Gastrocnemius medialis (tissue), 4 donors: Measurements from ENCODE around the gene SPC24. TPM values are rescaled to one million over a fixed set of nuclear protein-coding genes. Genes with fewer than 3 reads are reported as not detected.
A peak's percentile ranks its signal among the peaks of the same experiment; 100 is the strongest.

Experiments
- ATAC-seq, 2 donors: fragments of 150-250 bp; one replicate each; pipeline ENCODE4 v1.9.1; 2016
- DNase-seq, 2 donors: peaks; one replicate each; pipeline ENCODE4 v3.0.0-alpha.2; 2019
- H3K27ac ChIP-seq, 4 donors: fragments of 200-600 bp; sonication (generic); 1 replicate in 1 of 4; 2 replicates in 3 of 4; pipeline ENCODE4 v1.5.1; 2016 to 2018; ENCODE audit warnings: mild to moderate bottlenecking in 2 of 4, moderate library complexity in 1 of 4
- H3K27me3 ChIP-seq, 3 donors: fragments of 200-600 bp; sonication (generic) in 2 of 3; 1 replicate in 1 of 3; 2 replicates in 2 of 3; pipeline versions ENCODE4 v1.5.1 to v1.6.0; 2016 to 2019; ENCODE audit warnings: mild to moderate bottlenecking in 1 of 3, moderate library complexity in 1 of 3
- H3K36me3 ChIP-seq, 2 donors: fragments of 200-600 bp; sonication (generic) in 1 of 2; one replicate each; pipeline ENCODE4 v1.5.1; 2017 to 2018
- H3K4me1 ChIP-seq, 2 donors: fragments of 200-600 bp; sonication (generic) in 1 of 2; one replicate each; pipeline ENCODE4 v1.5.1; 2016 to 2017; ENCODE audit warnings: mild to moderate bottlenecking in 2 of 2
- H3K4me3 ChIP-seq, 4 donors: fragments of 200-600 bp; sonication (generic) in 3 of 4; 1 replicate in 1 of 4; 2 replicates in 3 of 4; pipeline ENCODE4 v1.5.1; 2016 to 2019; ENCODE audit warnings: mild to moderate bottlenecking in 2 of 4
- H3K9me3 ChIP-seq, 3 donors: fragments of 200-600 bp; sonication (generic) in 2 of 3; 1 replicate in 1 of 3; 2 replicates in 2 of 3; pipeline ENCODE4 v1.5.1; 2016 to 2019
- POLR2A ChIP-seq, 2 donors: fragments of 450-650 bp; IDR thresholded peaks; one replicate each; pipeline ENCODE4 v1.6.1; 2017; ENCODE audit warnings: antibody characterized with exemption in 2 of 2, mild to moderate bottlenecking in 2 of 2, moderate library complexity in 2 of 2
- in situ Hi-C, 4 donors: fragments of 200-750 bp; cut with MboI; loops; one replicate each; pipeline versions ENCODE4 v1.15.0 to v1.8.0; 2017; ENCODE audit warnings: low sequenced_read_pairs in 4 of 4
- intact Hi-C: fragments of 100-400 bp; cut with DNase I; formaldehyde crosslinking; loops from one replicate; pipeline ENCODE4 v1.15.1; 2023; ENCODE audit warnings: low total_unique reads
- total RNA-seq, 4 donors: library from RNA; depleted of rRNA; stranded (reverse); fragments of >200 nt; gene quantifications; one replicate each; pipeline versions ENCODE4 v1.1.0 to v1.2.3, GENCODE V29; 2016
- TF ChIP-seq, protein P1 (sequence below), 5 experiments: fragments of 450-650 bp in 3 of 5; fragments of 200-600 bp in 2 of 5; sonication (generic) in 2 of 5; IDR thresholded peaks in 4 of 5; conservative IDR thresholded peaks in 1 of 5; 1 replicate in 4 of 5; 2 replicates in 1 of 5; pipeline ENCODE4 v1.5.1; 2016 to 2019; ENCODE audit warnings: antibody characterized with exemption in 5 of 5, mild to moderate bottlenecking in 3 of 5, moderate library complexity in 3 of 5

Gene SPC24
- total RNA-seq, 4 donors from 2014 or later, result 0.55 to 1.6 TPM; not detected in 2

DNA sequence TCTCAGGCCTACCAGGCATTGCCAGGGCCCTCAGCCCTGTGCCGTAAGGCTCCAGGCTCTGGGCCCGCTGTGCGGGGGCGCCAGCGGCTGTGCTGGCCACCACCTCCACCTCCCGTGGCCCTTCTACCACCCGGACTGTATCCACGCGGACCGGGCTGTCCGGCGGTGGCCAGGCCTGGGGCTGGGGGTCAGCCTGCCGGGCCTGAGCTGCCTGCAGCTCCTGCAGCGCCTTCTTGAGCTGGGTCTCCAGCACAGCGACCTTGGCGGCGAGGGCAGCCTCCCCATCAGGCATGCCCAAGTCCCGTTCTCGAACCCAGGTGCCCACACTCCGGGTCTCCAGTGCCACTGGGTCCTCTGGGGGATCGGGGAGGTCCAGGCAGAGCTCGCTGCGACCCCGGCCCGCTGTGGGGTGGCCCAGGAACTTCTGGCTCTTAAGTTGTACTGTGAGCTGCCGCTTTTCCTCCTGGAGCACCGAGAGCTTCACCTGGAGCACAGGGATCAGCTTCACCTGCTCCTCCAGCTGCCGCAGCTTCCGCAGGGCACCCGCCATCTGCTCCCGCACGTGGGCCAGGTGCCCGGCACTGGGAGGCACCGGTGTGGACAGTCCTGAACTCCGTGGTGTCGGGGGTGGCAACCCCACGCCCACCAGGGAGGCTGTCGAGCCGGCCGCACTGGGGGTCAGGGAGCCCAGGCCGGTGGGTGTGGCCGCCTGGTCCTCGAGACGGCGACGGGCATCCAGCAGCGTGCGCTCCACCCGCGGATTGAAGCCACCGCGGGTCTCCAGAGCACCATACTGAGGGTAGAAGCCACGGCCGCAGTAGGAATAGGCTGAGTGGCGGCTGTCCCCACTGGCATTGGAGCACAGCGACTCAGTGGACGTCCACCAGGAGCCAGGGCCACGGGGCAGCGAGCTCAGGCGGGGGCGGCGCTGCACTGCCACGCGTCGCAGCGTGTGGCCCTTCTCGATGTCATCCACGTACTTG lies 37.7 kb upstream of the SPC24 start:
- Histone ChIP-seq H3K4me3 (no peak overlapping the region), H3K27me3 (no peaks in the 10 kb centered on the region), H3K27ac (peak overlapping the region in 3 of 4 donors; percentile 57 to 92 (median 83)), H3K36me3 (peaks cover 0 to 23% of the 10 kb centered on the region in 2 donors), H3K4me1 (peaks cover 22 to 46% of the 10 kb centered on the region in 2 donors), H3K9me3 (no peaks in the 10 kb centered on the region)
- ATAC-seq, result no peak
- in situ Hi-C loops, result no loop called here
- no peak for DNase-seq
- TF ChIP-seq POLR2A (IDR thresholded peaks at IDR 0.05), result no peak
- TF ChIP-seq, protein P1, sequence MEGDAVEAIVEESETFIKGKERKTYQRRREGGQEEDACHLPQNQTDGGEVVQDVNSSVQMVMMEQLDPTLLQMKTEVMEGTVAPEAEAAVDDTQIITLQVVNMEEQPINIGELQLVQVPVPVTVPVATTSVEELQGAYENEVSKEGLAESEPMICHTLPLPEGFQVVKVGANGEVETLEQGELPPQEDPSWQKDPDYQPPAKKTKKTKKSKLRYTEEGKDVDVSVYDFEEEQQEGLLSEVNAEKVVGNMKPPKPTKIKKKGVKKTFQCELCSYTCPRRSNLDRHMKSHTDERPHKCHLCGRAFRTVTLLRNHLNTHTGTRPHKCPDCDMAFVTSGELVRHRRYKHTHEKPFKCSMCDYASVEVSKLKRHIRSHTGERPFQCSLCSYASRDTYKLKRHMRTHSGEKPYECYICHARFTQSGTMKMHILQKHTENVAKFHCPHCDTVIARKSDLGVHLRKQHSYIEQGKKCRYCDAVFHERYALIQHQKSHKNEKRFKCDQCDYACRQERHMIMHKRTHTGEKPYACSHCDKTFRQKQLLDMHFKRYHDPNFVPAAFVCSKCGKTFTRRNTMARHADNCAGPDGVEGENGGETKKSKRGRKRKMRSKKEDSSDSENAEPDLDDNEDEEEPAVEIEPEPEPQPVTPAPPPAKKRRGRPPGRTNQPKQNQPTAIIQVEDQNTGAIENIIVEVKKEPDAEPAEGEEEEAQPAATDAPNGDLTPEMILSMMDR (IDR thresholded peaks at IDR 0.05 in 4 of 5, conservative IDR thresholded peaks at IDR 0.05 in 1 of 5), result no peak
- intact Hi-C loops, result loop anchor here (10.0 kb wide), 1 partner anchor 228 kb away; the partner anchor contains the start of gene SMARCA4

DNA sequence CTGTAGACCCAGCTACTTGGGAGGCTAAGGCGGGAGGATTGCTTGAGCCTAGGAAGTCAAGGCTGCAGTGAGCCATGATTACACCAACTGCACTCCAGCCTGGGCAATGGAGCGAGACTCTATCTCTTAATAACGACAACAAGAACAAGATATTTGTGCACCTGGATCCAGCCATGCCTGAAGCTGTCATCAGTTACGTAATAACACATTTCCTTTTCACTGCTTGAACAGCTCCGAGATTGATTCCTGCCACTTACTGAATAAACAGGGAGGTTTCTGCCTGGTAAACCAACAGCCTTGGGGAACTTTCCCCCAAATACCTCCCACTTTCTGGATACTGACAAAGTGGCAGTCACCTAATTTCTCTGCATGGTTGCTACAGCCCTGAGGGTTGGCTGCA lies 36.4 kb upstream of the SPC24 start:
- DNase-seq (no peak), ATAC-seq (no peak)
- no peaks in the 10 kb centered on the region for H3K9me3 ChIP-seq
- H3K4me3 ChIP-seq, result no peak overlapping the region
- no peaks in the 10 kb centered on the region for H3K27me3 ChIP-seq
- peaks cover 0 to 25% of the 10 kb centered on the region in 2 donors for H3K36me3 ChIP-seq
- in situ Hi-C loops (no loop called here), intact Hi-C loops (loop anchor here (2.0 to 10.0 kb wide), 2 partner anchors 49 to 227 kb away; partner anchors contain the start of gene SMARCA4)
- TF ChIP-seq, protein P1 (IDR thresholded peaks at IDR 0.05 in 4 of 5, conservative IDR thresholded peaks at IDR 0.05 in 1 of 5), result no peak
- TF ChIP-seq POLR2A (IDR thresholded peaks at IDR 0.05), result no peak
- H3K27ac ChIP-seq, result peak overlapping the region; percentile 69 to 92 (median 76)
- peaks cover 17 to 42% of the 10 kb centered on the region in 2 donors for H3K4me1 ChIP-seq

DNA sequence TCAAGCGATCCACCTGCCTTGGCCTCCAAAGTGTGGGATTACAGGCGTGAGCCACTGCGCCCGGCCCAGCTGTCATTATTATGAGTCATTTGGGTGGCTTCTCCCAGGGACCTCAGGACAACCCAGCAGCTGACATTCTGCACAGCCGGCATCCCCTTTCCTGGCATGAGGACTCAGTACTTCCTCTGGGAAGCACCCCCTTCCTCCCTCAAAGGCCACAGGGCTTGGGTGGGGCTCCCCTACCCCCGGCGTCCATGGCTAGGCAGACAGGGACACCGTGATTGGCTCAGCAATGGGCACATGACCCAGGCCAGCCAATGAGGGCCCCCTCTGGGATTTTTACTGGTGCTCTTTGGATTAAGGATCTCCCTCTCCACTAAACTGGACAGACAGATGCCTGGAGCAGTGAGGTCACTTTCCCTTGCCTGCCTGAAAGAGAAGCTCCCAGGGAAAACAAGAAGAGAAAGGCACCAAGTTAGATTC lies 35.7 kb upstream of the SPC24 start:
- no peaks in the 10 kb centered on the region for H3K9me3 ChIP-seq
- H3K4me3 ChIP-seq, result no peak overlapping the region
- no peaks in the 10 kb centered on the region for H3K27me3 ChIP-seq
- intact Hi-C loops, result loop anchor here (2.0 to 10.0 kb wide), 2 partner anchors 49 to 227 kb away; partner anchors contain the start of gene SMARCA4
- DNase-seq, result peak; percentile 68 to 92
- ATAC-seq, result peak; percentile 79 to 88
- H3K36me3 ChIP-seq, result peaks cover 0 to 25% of the 10 kb centered on the region in 2 donors
- H3K4me1 ChIP-seq, result peaks cover 17 to 42% of the 10 kb centered on the region in 2 donors
- TF ChIP-seq POLR2A (IDR thresholded peaks at IDR 0.05), result peak in 1 of 2 donors; percentile 29
- TF ChIP-seq, protein P1 (IDR thresholded peaks at IDR 0.05 in 4 of 5, conservative IDR thresholded peaks at IDR 0.05 in 1 of 5), result no peak
- in situ Hi-C loops, result no loop called here
- peak overlapping the region; percentile 69 to 92 (median 76) for H3K27ac ChIP-seq

DNA sequence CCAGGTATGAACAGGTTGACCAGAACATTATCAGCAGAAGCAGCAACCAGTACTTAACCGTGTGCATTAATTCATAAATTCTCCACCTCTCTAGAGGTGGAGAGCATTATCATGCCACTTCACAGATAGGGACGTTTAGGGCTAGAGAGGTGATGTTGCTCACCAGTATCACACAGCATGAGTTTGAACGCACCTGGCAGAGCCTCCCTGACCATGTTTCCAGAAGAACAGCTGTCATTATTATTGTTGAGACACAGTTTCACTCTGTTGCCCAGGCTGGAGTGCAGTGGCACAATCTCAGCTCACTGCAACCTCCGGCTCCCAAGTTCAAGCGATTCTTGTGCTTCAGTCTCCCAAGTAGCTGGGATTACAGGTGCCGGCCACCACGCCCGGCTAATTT lies 34.9 kb upstream of the SPC24 start:
- in situ Hi-C loops (no loop called here), intact Hi-C loops (loop anchor here (2.0 to 10.0 kb wide), 2 partner anchors 48 to 226 kb away; partner anchors contain the start of gene SMARCA4)
- TF ChIP-seq POLR2A (IDR thresholded peaks at IDR 0.05), result no peak
- TF ChIP-seq, protein P1 (IDR thresholded peaks at IDR 0.05 in 4 of 5, conservative IDR thresholded peaks at IDR 0.05 in 1 of 5), result no peak
- no peaks in the 10 kb centered on the region for H3K9me3 ChIP-seq
- no peak for DNase-seq
- peak overlapping the region; percentile 69 to 92 (median 76) for H3K27ac ChIP-seq
- H3K27me3 ChIP-seq, result no peaks in the 10 kb centered on the region
- H3K4me3 ChIP-seq, result no peak overlapping the region
- H3K4me1 ChIP-seq, result peaks cover 17 to 41% of the 10 kb centered on the region in 2 donors
- H3K36me3 ChIP-seq, result peaks cover 0 to 25% of the 10 kb centered on the region in 2 donors
- ATAC-seq, result no peak
